H1 (cell line): ENCODE results near the gene VSIR. TPM values are rescaled to one million over a fixed set of nuclear protein-coding genes. Genes with fewer than 3 reads are reported as not detected.

Experiments used
- CTCF ChIA-PET: fragments of 300-600 bp; sonication (Branson Sonifier 250); formaldehyde crosslinking; loops from one replicate; lab custom pipeline; 2021; ENCODE audit not compliant: partially characterized antibody; lab: Charles Lee
- POLR2A ChIA-PET: fragments of 300-600 bp; sonication (Branson Sonifier 250); formaldehyde crosslinking; loops from one replicate; lab custom pipeline; 2021; ENCODE audit warnings: inconsistent platforms; ENCODE audit not compliant: partially characterized antibody; lab: Charles Lee
- DNase-seq, 2 experiments: peaks; one replicate each; pipeline versions ENCODE4 v3.0.0 to v3.0.0-alpha.2; 2010 to 2022; ENCODE audit warnings: low spot score in 2 of 2, low read depth in 1 of 2, mixed read lengths in 1 of 2
- FAIRE-seq: peaks from 2 replicates; lab custom pipeline; 2011; peaks lifted over from hg19 to GRCh38; lab: Jason Lieb, UNC
- H2AFZ ChIP-seq: 2 replicates; pipeline ENCODE4 v1.8.1; 2012; ENCODE audit warnings: low read length, inconsistent platforms
- H2AK5ac ChIP-seq: 2 replicates; pipeline ENCODE4 v1.6.1; 2013; ENCODE audit warnings: low read depth, low read length
- H2BK120ac ChIP-seq: replicated peaks from 2 replicates; pipeline ENCODE3; 2013; ENCODE audit warnings: low read depth, low read length, inconsistent platforms
- H2BK12ac ChIP-seq: 2 replicates; pipeline ENCODE4 v1.6.1; 2013; ENCODE audit warnings: low read depth, low read length
- H2BK15ac ChIP-seq: 2 replicates; pipeline ENCODE4 v1.6.1; 2013; ENCODE audit warnings: low read length
- H2BK20ac ChIP-seq: 2 replicates; pipeline ENCODE4 v1.6.1; 2013; ENCODE audit warnings: low read length
- H2BK5ac ChIP-seq: 2 replicates; pipeline ENCODE4 v1.6.1; 2013; ENCODE audit warnings: low read depth, low read length
- H3K14ac ChIP-seq: 2 replicates; pipeline ENCODE4 v1.6.1; 2013; ENCODE audit warnings: inconsistent platforms; ENCODE audit not compliant: insufficient read length
- H3K18ac ChIP-seq: 2 replicates; pipeline ENCODE4 v1.6.1; 2013; ENCODE audit warnings: low read length; ENCODE audit errors: extremely low read depth
- H3K23ac ChIP-seq: 2 replicates; pipeline ENCODE4 v1.6.1; 2013; ENCODE audit warnings: inconsistent platforms; ENCODE audit not compliant: insufficient read length
- H3K23me2 ChIP-seq: 2 replicates; pipeline ENCODE4 v1.6.1; 2013; ENCODE audit warnings: low read depth, low read length
- H3K27ac ChIP-seq: 2 replicates; pipeline ENCODE4 v1.6.1; 2011; ENCODE audit warnings: low read depth, low read length, inconsistent platforms
- H3K27me3 ChIP-seq, 4 experiments: replicated peaks in 1 of 4; 1 replicate in 1 of 4; 2 replicates in 3 of 4; pipeline versions ENCODE4 v1.6.1 to v1.8.1; 2011 to 2013; ENCODE audit warnings: low read length in 3 of 4, mild to moderate bottlenecking in 3 of 4, inconsistent platforms in 2 of 4, mixed read lengths in 2 of 4, moderate library complexity in 1 of 4; ENCODE audit not compliant: control insufficient read depth in 3 of 4, insufficient read depth in 3 of 4; ENCODE audit errors: extremely low read depth in 1 of 4
- H3K36me3 ChIP-seq, 4 experiments: 2 replicates each; pipeline versions ENCODE4 v1.6.1 to v1.8.1; 2011 to 2013; ENCODE audit warnings: mild to moderate bottlenecking in 4 of 4, low read length in 3 of 4, moderate library complexity in 2 of 4, control low read depth in 1 of 4, inconsistent platforms in 1 of 4; ENCODE audit not compliant: insufficient read depth in 4 of 4, control insufficient read depth in 2 of 4
- H3K4ac ChIP-seq: replicated peaks from 2 replicates; pipeline ENCODE3; 2013; ENCODE audit warnings: low read length, low read depth, mixed read lengths, inconsistent platforms; ENCODE audit not compliant: insufficient read length
- H3K4me1 ChIP-seq, 4 experiments: replicated peaks in 1 of 4; 1 replicate in 1 of 4; 2 replicates in 3 of 4; pipeline versions ENCODE4 v1.6.1 to v1.8.1; 2011 to 2013; ENCODE audit warnings: low read length in 3 of 4, inconsistent platforms in 2 of 4, mixed read lengths in 1 of 4; ENCODE audit not compliant: insufficient read depth in 4 of 4, control insufficient read depth in 3 of 4
- H3K4me2 ChIP-seq, 2 experiments: 2 replicates each; pipeline versions ENCODE4 v1.6.1 to v1.8.1; 2011 to 2013; ENCODE audit warnings: low read depth in 2 of 2, low read length in 2 of 2, control low read depth in 1 of 2, inconsistent platforms in 1 of 2, mild to moderate bottlenecking in 1 of 2; ENCODE audit not compliant: insufficient read depth in 1 of 2
- H3K4me3 ChIP-seq, 4 experiments: fragments of 200-600, 300-600 bp in 1 of 4; sonication (generic), shearing (Covaris generic), sonication (Bioruptor Twin) in 1 of 4; 2 replicates each; pipeline versions ENCODE4 v1.5.1 to v1.8.1; 2011 to 2016; ENCODE audit warnings: low read length in 4 of 4, low read depth in 3 of 4, control low read depth in 2 of 4, inconsistent platforms in 2 of 4, mild to moderate bottlenecking in 2 of 4, mixed read lengths in 1 of 4, moderate library complexity in 1 of 4; ENCODE audit not compliant: insufficient read depth in 2 of 4; ENCODE audit errors: extremely low read depth in 1 of 4
- H3K56ac ChIP-seq: replicated peaks from 2 replicates; pipeline ENCODE3; 2013; ENCODE audit warnings: low read depth, mild to moderate bottlenecking, mixed read lengths, low read length, inconsistent platforms; ENCODE audit not compliant: insufficient read length
- H3K79me1 ChIP-seq: 2 replicates; pipeline ENCODE4 v1.6.1; 2013; ENCODE audit warnings: low read depth, low read length, control low read depth
- H3K79me2 ChIP-seq, 2 experiments: 2 replicates each; pipeline versions ENCODE4 v1.6.1 to v1.8.1; 2012 to 2013; ENCODE audit warnings: low read length in 2 of 2, mild to moderate bottlenecking in 2 of 2, inconsistent platforms in 1 of 2; ENCODE audit not compliant: insufficient read depth in 2 of 2, control insufficient read depth in 1 of 2
- H3K9ac ChIP-seq, 4 experiments: replicated peaks in 1 of 4; 1 replicate in 1 of 4; 2 replicates in 3 of 4; pipeline versions ENCODE4 v1.6.1 to v1.8.1; 2011 to 2013; ENCODE audit warnings: low read depth in 3 of 4, low read length in 3 of 4, control low read depth in 2 of 4, mild to moderate bottlenecking in 2 of 4, moderate library complexity in 2 of 4, inconsistent platforms in 1 of 4; ENCODE audit errors: extremely low read depth in 1 of 4
- H3K9me3 ChIP-seq, 2 experiments: 2 replicates each; pipeline versions ENCODE4 v1.6.1 to v1.8.1; 2012 to 2013; ENCODE audit warnings: mild to moderate bottlenecking in 2 of 2, moderate library complexity in 2 of 2, control low read depth in 1 of 2, inconsistent platforms in 1 of 2, low read depth in 1 of 2, low read length in 1 of 2, mixed read lengths in 1 of 2; ENCODE audit not compliant: insufficient read depth in 2 of 2
- H4K20me1 ChIP-seq, 2 experiments: replicated peaks in 1 of 2; 2 replicates each; pipeline versions ENCODE3 to v1.8.1; 2011 to 2013; ENCODE audit warnings: inconsistent platforms in 2 of 2, low read length in 2 of 2, mild to moderate bottlenecking in 1 of 2; ENCODE audit not compliant: insufficient read depth in 2 of 2, control insufficient read depth in 1 of 2
- H4K5ac ChIP-seq: 2 replicates; pipeline ENCODE4 v1.6.1; 2013; ENCODE audit warnings: low read length, low read depth, mixed read lengths, inconsistent platforms; ENCODE audit not compliant: insufficient read length
- H4K8ac ChIP-seq: 2 replicates; pipeline ENCODE4 v1.8.0; 2013; ENCODE audit warnings: mild to moderate bottlenecking, moderate library complexity, low read length, inconsistent platforms; ENCODE audit not compliant: insufficient read depth; ENCODE audit errors: extremely low read depth
- H4K91ac ChIP-seq: replicated peaks from 2 replicates; pipeline ENCODE3; 2013; ENCODE audit warnings: low read length, mixed read lengths, inconsistent platforms; ENCODE audit not compliant: insufficient read length
- CTCF ChIP-seq, 3 experiments: IDR thresholded peaks; 1 replicate in 2 of 3; 2 replicates in 1 of 3; pipeline versions ENCODE4 v1.5.1 to v1.6.1; 2011; ENCODE audit warnings: low read length in 3 of 3, mild to moderate bottlenecking in 3 of 3, inconsistent platforms in 2 of 3, low read depth in 1 of 3, moderate library complexity in 1 of 3; ENCODE audit not compliant: insufficient read depth in 1 of 3; ENCODE audit errors: control extremely low read depth in 1 of 3
- FOSL1 ChIP-seq: IDR thresholded peaks from 2 replicates; pipeline ENCODE4 v1.6.1; 2011; ENCODE audit warnings: mild to moderate bottlenecking, low read depth, low read length, moderate library complexity; ENCODE audit not compliant: insufficient read depth
- JUN ChIP-seq: IDR thresholded peaks from 2 replicates; pipeline ENCODE4 v1.6.1; 2011; ENCODE audit warnings: low read depth, mild to moderate bottlenecking, improper control_type of control experiment, low read length
- KDM1A ChIP-seq: fragments of 200-600, 300-600 bp; sonication (generic); IDR thresholded peaks from 2 replicates; pipeline ENCODE4 v1.7.1; 2016; ENCODE audit warnings: mild to moderate bottlenecking, low read length, borderline replicate concordance
- POU5F1 ChIP-seq: IDR thresholded peaks from 2 replicates; pipeline ENCODE4 v1.6.1; 2011; ENCODE audit warnings: low read depth, mild to moderate bottlenecking, low read length, moderate library complexity
- RAD21 ChIP-seq, 2 experiments: IDR thresholded peaks in 1 of 2; conservative IDR thresholded peaks in 1 of 2; 2 replicates each; pipeline ENCODE4 v1.6.1; 2011; ENCODE audit warnings: low read depth in 2 of 2, low read length in 2 of 2, improper control_type of control experiment in 1 of 2, inconsistent platforms in 1 of 2, mild to moderate bottlenecking in 1 of 2, moderate library complexity in 1 of 2
- SUZ12 ChIP-seq: fragments of 200-600 bp; sonication (generic); IDR thresholded peaks from 2 replicates; pipeline ENCODE4 v1.6.1; 2012; ENCODE audit warnings: mild to moderate bottlenecking, inconsistent platforms, low read length, moderate library complexity, mixed read lengths
- WGBS, 2 experiments: shearing (Covaris generic) in 1 of 2; methylation state at CpG; one replicate each; pipeline versions ENCODE4 v1.1.6 to v1.1.7; 2013 to 2015; ENCODE audit warnings: low lambda C conversion rate in 2 of 2, mixed read lengths in 2 of 2, inconsistent platforms in 1 of 2, low coverage in 1 of 2, missing lambda C conversion rate in 1 of 2; ENCODE audit not compliant: insufficient replicate concordance in 2 of 2, insufficient coverage in 1 of 2, insufficient read length in 1 of 2; ENCODE audit errors: extremely low coverage in 1 of 2, missing lambda C conversion rate in 1 of 2; 5-methylcytosine and 5-hydroxymethylcytosine counted together
- polyA plus RNA-seq, 7 experiments: library from polyadenylated mRNA; depleted of rRNA in 3 of 7; stranded (reverse) in 5 of 7; unstranded in 2 of 7; fragments of >200 nt in 5 of 7; fragments of 200-250 nt in 2 of 7; gene quantifications; 1 replicate in 5 of 7; 2 replicates in 1 of 7; 4 replicates in 1 of 7; pipeline versions ENCODE4 v1.2.1 to v1.2.3, GENCODE V29; 2011 to 2013; ENCODE audit warnings: missing spikeins in 2 of 7, mixed read lengths in 2 of 7
- total RNA-seq: library from RNA; stranded (reverse); fragmentation: NEBNext Ultra II Directional; extraction: Animal tissue kit (Norgen Biotek cat#: 25700); gene quantifications from 2 replicates; pipeline ENCODE4 v1.2.1, GENCODE V29; 2021

Gene VSIR
- total and polyA plus RNA-seq, 2 of the 8 experiments (the other 6 are each of a cell fraction or from before 2014, with no cell fraction given) = 0.33 TPM; not detected in 1

- H2BK12ac ChIP-seq = no peak overlapping the region
Observed at GRCh38 chr10:71735709-71736569, 37.4 kb downstream of the VSIR start.

More at GRCh38 chr10:71735709-71736569, 37.4 kb downstream of the VSIR start:
- Histone ChIP-seq H2AK5ac (peak overlapping the region; percentile 47; the same call in 1 of the 2 replicates), H3K23ac (no peak overlapping the region), H3K79me1 (no peaks in the 10 kb centered on the region), H3K79me2 (no peaks in the 10 kb centered on the region), H3K4ac (no peak overlapping the region), H3K14ac (no peak overlapping the region), H4K20me1 (no peaks in the 10 kb centered on the region), H4K8ac (peak overlapping the region; percentile 76), H2BK120ac (no peak overlapping the region), H3K4me3 (no peak overlapping the region), H3K23me2 (no peaks in the 10 kb centered on the region), H3K18ac (no peak overlapping the region; the same call in 1 of the 2 replicates), H4K5ac (no peak overlapping the region), H3K9ac (no peak overlapping the region; a peak in 1 of 7 replicates), H3K56ac (no peak overlapping the region), H2AFZ (0 out of 2 replicates have a peak overlapping the region, but pooled peaks have one; percentile 13), H3K9me3 (no peaks in the 10 kb centered on the region), H3K27me3 (no peaks in the 10 kb centered on the region), H2BK15ac (no peak overlapping the region)
- POLR2A ChIA-PET = interaction anchor here (0.6 kb wide), 1 partner anchor 23 kb away, joined by 3 read pairs; no protein-coding TSS in a partner anchor
- 83% methylated on average over 14 of the region's 16 CpGs; no CpG with 5 or more reads in 1 of the 2 experiments for WGBS, 2 experiments
- no peak for FAIRE-seq
- TF ChIP-seq JUN (no peak), CTCF (IDR thresholded peaks at IDR 0.05; ENCODE audit: control extremely low read depth in 1 of 3, insufficient read depth in 1 of 3, low read depth in 1 of 3, low read length in 3 of 3) (no peak), SUZ12 (no peak), RAD21 (IDR thresholded peaks at IDR 0.05 in 1 of 2, conservative IDR thresholded peaks at IDR 0.05 in 1 of 2; ENCODE audit: low read depth in 2 of 2, low read length in 2 of 2) (no peak), KDM1A (no peak), POU5F1 (no peak), FOSL1 (no peak)
- TF ChIP-seq, all 59 proteins: peak for 0
- Histone ChIP-seq H4K91ac (peak overlapping the region; percentile 45), H3K4me1 (peaks cover 0 to 9% (median 4%) of the 10 kb centered on the region in 4 experiments; a peak in 4 of 7 replicates), H3K4me2 (no peak overlapping the region), H2BK5ac (no peak overlapping the region), H3K27ac (no peak overlapping the region), H3K36me3 (no peaks in the 10 kb centered on the region), H2BK20ac (no peak overlapping the region)
- no peak for DNase-seq
- CTCF ChIA-PET = interaction anchor here (0.6 to 2.3 kb wide), 8 partner anchors 7 to 497 kb away, joined by 3 to 9 read pairs (median 4); no protein-coding TSS in a partner anchor
